IMR-90 (cell line): Measurements from ENCODE around the gene DPF3. TPM values are rescaled to one million over a fixed set of nuclear protein-coding genes. Genes with fewer than 3 reads are reported as not detected.

Experiments
- ATAC-seq: fragments of 200-7000 bp; cut with Tn5 transposase; 2 replicates; pipeline ENCODE4 v1.9.1; 2020; ENCODE audit warnings: low read depth, mild to moderate bottlenecking, moderate library complexity
- BruUV-seq: library from RNA; stranded (reverse); fragments of 400-500 nt; replicated peaks from 2 replicates; lab custom pipeline; 2021; lab: Mats Ljungman, UMichigan
- CTCF ChIA-PET: fragments of 300-600 bp; formaldehyde crosslinking; extraction: SDS; loops from one replicate; lab custom pipeline; 2021; ENCODE audit warnings: antibody characterized with exemption; lab: Yijun Ruan, JAX
- POLR2A ChIA-PET: fragments of 300-600 bp; sonication (Branson Sonifier 250); formaldehyde crosslinking; loops from one replicate; lab custom pipeline; 2022; ENCODE audit warnings: antibody characterized with exemption; ENCODE audit not compliant: unreplicated experiment; lab: Charles Lee
- DNase-seq: peaks from one replicate; pipeline ENCODE4 v3.0.0; 2013
- H2AFZ ChIP-seq: replicated peaks from 2 replicates; pipeline ENCODE3; 2013; ENCODE audit warnings: low read length, mild to moderate bottlenecking; ENCODE audit not compliant: poor library complexity
- H2AK5ac ChIP-seq: 2 replicates; pipeline ENCODE4 v1.6.1; 2013; ENCODE audit warnings: low read depth, low read length, inconsistent platforms
- H2AK9ac ChIP-seq: replicated peaks from 2 replicates; pipeline ENCODE3; 2013; ENCODE audit warnings: mild to moderate bottlenecking, low read depth, low read length, moderate library complexity; ENCODE audit not compliant: poor library complexity
- H2BK120ac ChIP-seq: 2 replicates; pipeline ENCODE4 v1.6.1; 2013; ENCODE audit warnings: low read depth, low read length, inconsistent platforms
- H2BK15ac ChIP-seq: 3 replicates; pipeline ENCODE4 v1.6.1; 2013; ENCODE audit warnings: low read depth, low read length, inconsistent platforms
- H2BK20ac ChIP-seq: 2 replicates; pipeline ENCODE4 v1.6.1; 2013; ENCODE audit warnings: low read depth, mild to moderate bottlenecking, inconsistent platforms, low read length, moderate library complexity
- H2BK5ac ChIP-seq: 2 replicates; pipeline ENCODE4 v1.6.1; 2013; ENCODE audit warnings: mild to moderate bottlenecking, low read depth, low read length, inconsistent platforms; ENCODE audit not compliant: poor library complexity, severe bottlenecking
- H3K14ac ChIP-seq: replicated peaks from 2 replicates; pipeline ENCODE4 v1.6.1; 2013; ENCODE audit warnings: low read depth, low read length, inconsistent platforms
- H3K18ac ChIP-seq: 2 replicates; pipeline ENCODE4 v1.6.1; 2013; ENCODE audit warnings: low read depth, low read length, control low read depth
- H3K23ac ChIP-seq: 2 replicates; pipeline ENCODE4 v1.6.1; 2013; ENCODE audit warnings: low read depth, low read length, inconsistent platforms
- H3K27ac ChIP-seq: 2 replicates; pipeline ENCODE4 v1.5.1; 2013; ENCODE audit warnings: mild to moderate bottlenecking, control low read depth, low read length; ENCODE audit not compliant: insufficient read depth
- H3K27me3 ChIP-seq: 2 replicates; pipeline ENCODE4 v1.6.1; 2013; ENCODE audit warnings: low read length; ENCODE audit not compliant: control insufficient read depth, insufficient read depth
- H3K36me3 ChIP-seq: 2 replicates; pipeline ENCODE4 v1.6.1; 2013; ENCODE audit warnings: low read length, mixed read lengths; ENCODE audit not compliant: control insufficient read depth, insufficient read depth
- H3K4ac ChIP-seq: 2 replicates; pipeline ENCODE4 v1.6.1; 2013; ENCODE audit warnings: low read depth, low read length, inconsistent platforms
- H3K4me1 ChIP-seq: 2 replicates; pipeline ENCODE4 v1.6.1; 2013; ENCODE audit warnings: low read length, mixed read lengths; ENCODE audit not compliant: control insufficient read depth, insufficient read depth
- H3K4me2 ChIP-seq: 2 replicates; pipeline ENCODE4 v1.6.1; 2013; ENCODE audit warnings: low read depth, mild to moderate bottlenecking, control low read depth, low read length, moderate library complexity
- H3K4me3 ChIP-seq: 2 replicates; pipeline ENCODE4 v1.5.1; 2013; ENCODE audit warnings: low read depth, mild to moderate bottlenecking, control low read depth, low read length, moderate library complexity; ENCODE audit not compliant: insufficient read depth
- H3K56ac ChIP-seq: 2 replicates; pipeline ENCODE4 v1.6.1; 2013; ENCODE audit warnings: low read length, inconsistent platforms; ENCODE audit not compliant: insufficient read depth; ENCODE audit errors: extremely low read depth
- H3K79me1 ChIP-seq, 2 experiments: 2 replicates each; pipeline ENCODE4 v1.6.1; 2013; ENCODE audit warnings: low read length in 2 of 2, inconsistent platforms in 1 of 2, low read depth in 1 of 2
- H3K9ac ChIP-seq: 2 replicates; pipeline ENCODE4 v1.6.1; 2013; ENCODE audit warnings: low read depth, low read length, control low read depth
- H3K9me1 ChIP-seq: 2 replicates; pipeline ENCODE4 v1.6.1; 2013; ENCODE audit warnings: low read length, inconsistent platforms; ENCODE audit not compliant: insufficient read depth
- H3K9me3 ChIP-seq: 2 replicates; pipeline ENCODE4 v1.6.1; 2013; ENCODE audit warnings: low read length; ENCODE audit not compliant: control insufficient read depth, insufficient read depth
- H4K20me1 ChIP-seq: 2 replicates; pipeline ENCODE4 v1.6.1; 2013; ENCODE audit warnings: low read length, inconsistent platforms; ENCODE audit not compliant: insufficient read depth
- H4K5ac ChIP-seq: 2 replicates; pipeline ENCODE4 v1.6.1; 2013; ENCODE audit warnings: mild to moderate bottlenecking, low read depth, low read length, control low read depth
- H4K8ac ChIP-seq, 2 experiments: 2 replicates each; pipeline ENCODE4 v1.6.1; 2013; ENCODE audit warnings: low read depth in 2 of 2, low read length in 2 of 2, control low read depth in 1 of 2, inconsistent platforms in 1 of 2
- H4K91ac ChIP-seq: 2 replicates; pipeline ENCODE4 v1.6.1; 2013; ENCODE audit warnings: low read depth, low read length, inconsistent platforms; ENCODE audit not compliant: insufficient read depth
- FOS ChIP-seq: fragments of 150-350 bp; IDR thresholded peaks from 2 replicates; pipeline ENCODE4 v1.6.1; 2016; ENCODE audit warnings: low read depth, low read length
- MAFK ChIP-seq: IDR thresholded peaks from 2 replicates; pipeline ENCODE4 v1.6.1; 2012; ENCODE audit warnings: low read depth, low read length, improper control_type of control experiment
- MXI1 ChIP-seq: IDR thresholded peaks from 2 replicates; pipeline ENCODE4 v1.6.1; 2012; ENCODE audit warnings: low read depth, mild to moderate bottlenecking, low read length, moderate library complexity, borderline replicate concordance
- WGBS, 2 experiments: methylation state at CpG; one replicate each; pipeline versions ENCODE4 v1.1.5 to v1.1.7; 2013; ENCODE audit warnings: missing lambda C conversion rate in 2 of 2; ENCODE audit not compliant: insufficient read length in 1 of 2; ENCODE audit errors: extremely low coverage in 2 of 2; 5-methylcytosine and 5-hydroxymethylcytosine counted together
- dilution Hi-C: fragments of 300-500 bp; cut with HindIII; formaldehyde crosslinking; loops from one replicate; pipeline ENCODE4 v1.14.3; 2018; ENCODE audit warnings: low sequenced_read_pairs; ENCODE audit not compliant: unreplicated experiment
- in situ Hi-C: fragments of 300-500 bp; cut with MboI; formaldehyde crosslinking; loops from 3 replicates; pipeline ENCODE4 v1.14.3; 2019; ENCODE audit warnings: low sequenced_read_pairs, inconsistent platforms, mixed read lengths
- intact Hi-C: fragments of 100-400 bp; cut with micrococcal nuclease; formaldehyde crosslinking; loops from 2 replicates; pipeline ENCODE4 v1.10.0; 2022
- polyA plus RNA-seq, 3 experiments: library from polyadenylated mRNA; depleted of rRNA; stranded (reverse); fragments of >200 nt; gene quantifications; 2 replicates each; pipeline ENCODE4 v1.2.3, GENCODE V29; 2012; ENCODE audit warnings: low replicate concordance in 1 of 3
- total RNA-seq: library from RNA; depleted of rRNA; stranded (reverse); fragments of >200 nt; gene quantifications from 2 replicates; pipeline ENCODE4 v1.2.3, GENCODE V29; 2012

The DPF3 gene
- total and polyA plus RNA-seq, 2 of the 4 experiments (the other 2 are of a cell fraction): 30.5 to 32.8 TPM

DNA sequence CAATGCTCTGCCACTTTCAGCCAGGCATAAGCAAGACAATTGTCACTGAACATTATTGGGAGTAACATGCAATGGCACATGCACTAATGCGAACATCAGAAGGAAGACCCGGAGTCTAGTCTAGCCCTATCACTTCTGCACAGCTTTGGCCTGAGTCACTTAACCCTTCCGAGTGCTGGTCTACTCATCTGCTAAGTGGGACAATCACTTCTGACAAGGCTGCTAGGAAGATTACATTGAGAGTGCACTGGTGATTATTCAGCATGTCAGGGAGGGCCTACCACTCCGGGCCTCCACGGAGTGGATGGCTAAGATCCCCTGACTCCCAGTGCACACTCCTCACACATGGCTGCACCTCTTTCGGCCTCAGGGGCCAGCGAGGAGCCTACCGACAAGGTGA, 240.9 kb downstream of the DPF3 start:
- no peak overlapping the region for H3K9ac ChIP-seq
- H2BK15ac ChIP-seq: peak overlapping the region; percentile 84; the same call in 1 of the 3 replicates
- peak overlapping the region; percentile 84; the same call in 1 of the 2 replicates for H2BK120ac ChIP-seq
- H4K5ac ChIP-seq: peak overlapping the region; percentile 37; the same call in 1 of the 2 replicates
- H3K4ac ChIP-seq: peak overlapping the region; percentile 97
- H3K36me3 ChIP-seq: no peaks in the 10 kb centered on the region
- no TSS peak for BruUV-seq
- POLR2A ChIA-PET: no interaction called here
- peak overlapping the region; percentile 54 for H4K91ac ChIP-seq
- no peak overlapping the region for H3K56ac ChIP-seq
- no peak overlapping the region for H3K4me3 ChIP-seq
- H4K8ac ChIP-seq: peak overlapping the region; percentile 87 to 91; a peak in 3 of 4 replicates
- intact Hi-C loops (no loop called here), dilution Hi-C loops (no loop called here), in situ Hi-C loops (no loop called here)
- no peaks in the 10 kb centered on the region for H3K9me3 ChIP-seq
- no peaks in the 10 kb centered on the region for H3K27me3 ChIP-seq
- H3K4me2 ChIP-seq: no peak overlapping the region
- no peak overlapping the region; the same call in 1 of the 2 replicates for H3K23ac ChIP-seq
- no peak overlapping the region for H2AFZ ChIP-seq
- H4K20me1 ChIP-seq: no peaks in the 10 kb centered on the region
- WGBS, 2 experiments: 100% methylated on average over 3 of the region's 8 CpGs; no CpG with 5 or more reads in 1 of the 2 experiments
- peak overlapping the region; percentile 30 for H2BK5ac ChIP-seq
- no peak overlapping the region for H2AK9ac ChIP-seq
- DNase-seq (peak; percentile 47), ATAC-seq (no peak)
- TF ChIP-seq MAFK (no peak), FOS (no peak), MXI1 (no peak)
- H3K79me1 ChIP-seq: peaks cover 0 to 6% of the 10 kb centered on the region in 2 experiments; a peak in 2 of 4 replicates
- H2AK5ac ChIP-seq: peak overlapping the region; percentile 83
- H3K18ac ChIP-seq: peak overlapping the region; percentile 30; the same call in 1 of the 2 replicates
- H3K27ac ChIP-seq: no peak overlapping the region; the same call in 1 of the 2 replicates
- H2BK20ac ChIP-seq: peak overlapping the region; percentile 32
- H3K9me1 ChIP-seq: peaks cover 33% of the 10 kb centered on the region
- peaks cover 26% of the 10 kb centered on the region for H3K4me1 ChIP-seq
- CTCF ChIA-PET: no interaction called here
- H3K14ac ChIP-seq: peak overlapping the region; percentile 5; the same call in 1 of the 2 replicates
